GM12892 (cell line): Measurements from ENCODE around the gene AFF3.
"Not testable (repeated sequence)": the region's sequence is repeated elsewhere in the genome, so short reads cannot be mapped to it uniquely, and the experiment has no call there.

Source experiments
- POLR2A ChIP-seq: IDR thresholded peaks from 2 replicates; pipeline ENCODE4 v1.6.1; 2011; ENCODE audit warnings: low read depth, low read length, control low read depth
- TAF1 ChIP-seq: IDR thresholded peaks from 2 replicates; pipeline ENCODE4 v1.6.1; 2011; ENCODE audit warnings: low read depth, mild to moderate bottlenecking, control low read depth, low read length, borderline replicate concordance

GRCh38 chr2:100083421-100084216 lies 58.8 kb downstream of the AFF3 start:
- TF ChIP-seq TAF1, POLR2A: not testable (repeated sequence)
